GM19025 (cell line): ENCODE data around the gene SRGAP1.
"Not testable (repeated sequence)": the region's sequence is repeated elsewhere in the genome, so short reads cannot be mapped to it uniquely, and the experiment has no call there.

ENCODE experiments used
- ATAC-seq: cut with Tn5 transposase; IDR thresholded peaks from one replicate; pipeline ENCODE4 v1.9.1; 2021; ENCODE audit warnings: mild to moderate bottlenecking, low read depth, moderate library complexity; ENCODE audit not compliant: unreplicated experiment

Gene SRGAP1

GRCh38 chr12:63836936-63837335, 7.6 kb upstream of the SRGAP1 start:
- no peak for ATAC-seq

GRCh38 chr12:63838411-63838810, 6.1 kb upstream of the SRGAP1 start:
- no peak for ATAC-seq

- no peak for ATAC-seq
Measured at GRCh38 chr12:63841011-63841410, 3.5 kb upstream of the SRGAP1 start.

- no peak for ATAC-seq
Measured at GRCh38 chr12:63841571-63841970, 2.9 kb upstream of the SRGAP1 start.

- not testable (repeated sequence) for ATAC-seq
Measured at GRCh38 chr12:63842750-63843149, 1.8 kb upstream of the SRGAP1 start.

GRCh38 chr12:63843254-63843720, 1.2 kb upstream of the SRGAP1 start:
- no peak for ATAC-seq

- peak; percentile 94 for ATAC-seq
Measured at GRCh38 chr12:63843721-63844390, 644 bp upstream of the SRGAP1 start.

GRCh38 chr12:63845726-63846125, 1.2 kb downstream of the SRGAP1 start:
- no peak for ATAC-seq

GRCh38 chr12:63846238-63846967, 1.9 kb downstream of the SRGAP1 start:
- ATAC-seq: no peak

DNA sequence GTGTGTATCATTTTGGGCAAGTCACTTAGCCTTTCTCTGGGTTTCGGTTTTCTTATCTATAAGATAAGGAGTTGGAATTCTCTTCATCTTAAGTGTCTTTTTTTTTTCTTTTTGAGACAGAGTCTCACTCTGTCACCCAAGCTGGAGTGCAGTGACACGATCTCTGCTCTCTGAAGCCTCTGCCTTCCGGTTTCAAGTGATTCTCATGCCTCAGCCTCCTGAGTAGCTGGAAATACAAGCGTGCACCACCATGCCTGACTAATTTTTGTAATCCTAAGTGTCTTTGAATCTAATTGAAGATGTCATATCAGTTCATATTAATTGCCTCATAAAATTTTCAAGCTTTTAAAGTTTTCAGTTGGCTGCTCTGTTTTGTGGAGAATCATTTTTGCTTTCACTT, 4.0 kb downstream of the SRGAP1 start:
- ATAC-seq: no peak

- ATAC-seq: no peak
Measured at GRCh38 chr12:63849106-63849620, 4.7 kb downstream of the SRGAP1 start.

DNA sequence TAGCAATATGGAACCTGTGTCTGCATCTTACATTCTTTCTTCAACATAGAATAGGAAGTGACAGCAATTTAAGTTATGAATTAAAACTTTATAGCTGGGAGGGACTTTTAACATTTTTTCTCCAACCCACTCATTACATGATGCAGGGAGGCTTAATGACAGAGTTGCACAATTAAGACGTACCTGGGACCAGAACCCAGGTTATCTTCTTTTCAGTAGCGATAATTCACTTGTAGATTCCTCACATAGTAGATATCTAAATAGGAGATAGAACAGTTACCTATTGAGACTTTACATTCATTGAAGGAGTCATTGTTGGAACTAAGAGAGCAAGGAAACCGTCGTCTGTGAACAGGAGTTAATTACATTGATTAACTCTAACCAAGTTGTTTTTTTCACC, 5.1 kb downstream of the SRGAP1 start:
- no peak for ATAC-seq

GRCh38 chr12:63853978-63854377, 9.5 kb downstream of the SRGAP1 start:
- no peak for ATAC-seq

DNA sequence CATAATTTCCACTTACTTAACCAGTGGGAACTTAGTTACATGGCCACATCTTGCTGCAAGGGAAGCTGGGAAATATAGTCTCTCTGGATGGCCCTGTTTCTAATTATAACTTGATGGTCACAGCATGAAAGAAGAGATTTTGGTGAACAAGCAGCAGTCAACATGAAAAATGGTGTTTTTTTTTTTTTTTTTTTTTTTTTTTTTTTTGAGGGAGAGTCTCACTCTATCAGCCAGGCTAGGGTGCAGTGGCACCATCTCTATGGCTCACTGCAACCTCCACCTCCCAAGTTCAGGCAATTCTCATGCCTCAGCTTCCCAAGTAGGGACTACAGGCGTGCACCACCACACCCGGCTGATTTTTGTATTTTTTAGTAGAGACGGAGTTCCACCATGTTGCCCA, 10.8 kb downstream of the SRGAP1 start:
- ATAC-seq: no peak

- no peak for ATAC-seq
Measured at GRCh38 chr12:63857771-63858670, 13.5 kb downstream of the SRGAP1 start.

DNA sequence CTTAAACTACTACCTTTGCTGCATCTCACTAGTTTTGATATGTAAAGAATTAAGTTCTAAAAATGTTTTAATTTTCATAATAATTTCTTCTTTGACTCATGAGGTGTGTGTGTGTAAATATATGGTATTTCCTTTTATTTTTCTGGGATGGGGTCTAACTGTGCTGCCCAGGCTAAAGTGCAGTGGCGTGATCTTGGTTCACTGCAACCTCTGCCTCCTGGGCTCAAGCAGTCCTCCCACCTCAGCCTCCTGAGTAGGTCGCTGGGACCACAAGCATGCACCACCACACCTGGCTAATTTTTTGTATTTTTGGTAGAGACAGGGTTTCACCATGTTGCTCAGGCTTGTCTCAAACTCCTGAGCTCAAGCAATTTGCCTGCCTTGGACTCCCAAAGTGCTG, 15.4 kb downstream of the SRGAP1 start:
- ATAC-seq: not testable (repeated sequence)

GRCh38 chr12:63862187-63862968, 17.9 kb downstream of the SRGAP1 start:
- ATAC-seq: no peak

DNA sequence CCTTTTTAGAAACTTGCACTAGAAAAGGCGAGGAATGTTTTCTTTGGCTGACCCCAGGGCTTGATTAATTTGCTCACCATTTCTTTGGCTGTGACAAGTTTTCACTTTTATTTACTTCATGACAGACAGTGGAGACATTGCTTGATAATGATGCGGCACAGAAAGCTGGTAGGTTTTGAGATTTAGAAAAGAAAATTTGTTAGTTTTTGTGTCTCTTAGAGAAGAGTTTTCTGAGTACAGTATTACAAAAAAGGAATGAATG, 18.4 kb downstream of the SRGAP1 start:
- no peak for ATAC-seq

- ATAC-seq: no peak
Measured at GRCh38 chr12:63863658-63864453, 19.4 kb downstream of the SRGAP1 start.

DNA sequence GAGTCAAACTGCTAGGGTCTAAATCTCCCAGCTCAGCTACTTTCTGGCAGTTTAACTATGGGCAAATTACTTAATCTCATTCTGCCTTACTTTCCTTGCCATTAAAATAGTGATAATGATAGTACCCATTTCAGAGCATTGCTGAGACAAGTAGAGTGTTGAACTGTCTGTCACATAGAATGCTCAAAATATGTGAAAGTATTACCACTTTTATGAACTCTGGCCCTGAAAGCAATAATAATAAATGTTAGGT, 19.9 kb downstream of the SRGAP1 start:
- no peak for ATAC-seq
